ENCODE data around the gene AKAP10. TPM values are rescaled to one million over a fixed set of nuclear protein-coding genes. Genes with fewer than 3 reads are reported as not detected.
A peak's percentile ranks its signal among the peaks of the same experiment; 100 is the strongest.

Gene AKAP10
- polyA plus RNA-seq, 3 donors, result 13.1 to 62.6 (median 15.4) TPM

GRCh38 chr17:19978209-19978802 lies 678 bp upstream of the AKAP10 start:
- Histone ChIP-seq H3K79me2 (ENCODE audit: insufficient read depth, low read length) (peaks cover 54% of the 10 kb centered on the region), H3K36me3 (replicated peaks in 1 of 2; ENCODE audit: control insufficient read depth in 1 of 2, insufficient read depth in 2 of 2, low read length in 2 of 2) (peaks cover 0 to 20% of the 10 kb centered on the region in 2 donors), H3K27ac (ENCODE audit: low read depth in 1 of 2, low read length in 2 of 2) (peak overlapping the region; percentile 91 to 95), H3K4me2 (replicated peaks; ENCODE audit: extremely low read depth, low read length, poor library complexity, severe bottlenecking) (peak overlapping the region; percentile 66), H3K4me1 (ENCODE audit: control insufficient read depth in 1 of 2, insufficient read depth in 2 of 2, low read length in 2 of 2) (peaks cover 51 to 67% of the 10 kb centered on the region in 2 donors), H3K27me3 (ENCODE audit: control insufficient read depth in 2 of 2, insufficient read depth in 2 of 2, low read length in 2 of 2) (no peaks in the 10 kb centered on the region), H3K9me3 (replicated peaks in 1 of 2; ENCODE audit: control insufficient read depth in 1 of 2, insufficient read depth in 1 of 2, low read length in 2 of 2) (no peaks in the 10 kb centered on the region), H3K9ac (ENCODE audit: insufficient read depth, low read length, poor library complexity, severe bottlenecking) (peak overlapping the region; percentile 96), H3K4me3 (replicated peaks in 1 of 3; ENCODE audit: low read depth in 2 of 3, low read length in 3 of 3) (peak overlapping the region; percentile 86 to 94 (median 88)), H4K20me1 (ENCODE audit: insufficient read depth, low read length) (peaks cover 28% of the 10 kb centered on the region), H2AFZ (ENCODE audit: insufficient read depth, low read depth, low read length, poor library complexity, severe bottlenecking) (peak overlapping the region; percentile 89)
- 0% methylated on average over 18 of the region's 22 CpGs for WGBS (ENCODE audit: insufficient coverage)
- H3K27me3 Mint-ChIP-seq (ENCODE audit: low read depth in 3 of 3), result peaks cover 0 to 3% (median 0%) of the 10 kb centered on the region in 3 donors
- H3K4me3 Mint-ChIP-seq, result peak overlapping the region; percentile 92 to 96
- H3K27ac Mint-ChIP-seq, result peak overlapping the region; percentile 94 to 98 (median 97)
- peak; percentile 69 to 82 (median 78) for DNase-seq
- peaks cover 61% of the 10 kb centered on the region for H3K4me1 Mint-ChIP-seq
- TF ChIP-seq CTCF (IDR thresholded peaks at IDR 0.05), result no peak
- intact Hi-C loops (cut with micrococcal nuclease), result loop anchor here in 1 of 2 donors (10.0 kb wide), 1 partner anchor 114 kb away; the partner anchor contains the start of gene ULK2
- H3K36me3 Mint-ChIP-seq, result peaks cover 15 to 25% of the 10 kb centered on the region in 2 donors
- H3K9me3 Mint-ChIP-seq, result peaks cover 0 to 6% (median 0%) of the 10 kb centered on the region in 7 donors

GRCh38 chr17:19975601-19976000 lies 2.0 kb downstream of the AKAP10 start:
- Histone ChIP-seq H3K36me3 (replicated peaks in 1 of 2; ENCODE audit: control insufficient read depth in 1 of 2, insufficient read depth in 2 of 2, low read length in 2 of 2) (peaks cover 3 to 21% of the 10 kb centered on the region in 2 donors), H3K9ac (ENCODE audit: insufficient read depth, low read length, poor library complexity, severe bottlenecking) (no peak overlapping the region), H4K20me1 (ENCODE audit: insufficient read depth, low read length) (peaks cover 55% of the 10 kb centered on the region), H3K9me3 (replicated peaks in 1 of 2; ENCODE audit: control insufficient read depth in 1 of 2, insufficient read depth in 1 of 2, low read length in 2 of 2) (no peaks in the 10 kb centered on the region), H3K4me2 (replicated peaks; ENCODE audit: extremely low read depth, low read length, poor library complexity, severe bottlenecking) (peak overlapping the region; percentile 66), H3K27me3 (ENCODE audit: control insufficient read depth in 2 of 2, insufficient read depth in 2 of 2, low read length in 2 of 2) (no peaks in the 10 kb centered on the region), H3K4me3 (replicated peaks in 1 of 3; ENCODE audit: low read depth in 2 of 3, low read length in 3 of 3) (peak overlapping the region in 1 of 3 experiments; percentile 86), H3K27ac (ENCODE audit: low read depth in 1 of 2, low read length in 2 of 2) (peak overlapping the region in 1 of 2 donors; percentile 43), H3K79me2 (ENCODE audit: insufficient read depth, low read length) (peaks cover 81% of the 10 kb centered on the region), H3K4me1 (ENCODE audit: control insufficient read depth in 1 of 2, insufficient read depth in 2 of 2, low read length in 2 of 2) (peaks cover 53 to 81% of the 10 kb centered on the region in 2 donors), H2AFZ (ENCODE audit: insufficient read depth, low read depth, low read length, poor library complexity, severe bottlenecking) (no peak overlapping the region)
- DNase-seq, result no peak
- H3K36me3 Mint-ChIP-seq, result peaks cover 15 to 32% of the 10 kb centered on the region in 2 donors
- peaks cover 75% of the 10 kb centered on the region for H3K4me1 Mint-ChIP-seq
- peak overlapping the region in 1 of 2 donors; percentile 53 for H3K4me3 Mint-ChIP-seq
- no peaks in the 10 kb centered on the region for H3K27me3 Mint-ChIP-seq (ENCODE audit: low read depth in 3 of 3)
- H3K27ac Mint-ChIP-seq, result peak overlapping the region in 3 of 7 donors; percentile 33 to 85 (median 83)
- TF ChIP-seq CTCF (IDR thresholded peaks at IDR 0.05), result no peak
- intact Hi-C loops (cut with micrococcal nuclease), result loop anchor here in 1 of 2 donors (10.0 kb wide), 1 partner anchor 111 kb away; the partner anchor contains the start of gene ULK2
- H3K9me3 Mint-ChIP-seq, result peaks cover 0 to 6% (median 0%) of the 10 kb centered on the region in 7 donors
- WGBS (ENCODE audit: insufficient coverage), result 80% methylated on average over 1 of the region's 3 CpGs

Data from CD14-positive monocyte (primary cell).